Chondrocyte (in vitro differentiated cells): Measurements from ENCODE around the gene NPHP3. TPM values are rescaled to one million over a fixed set of nuclear protein-coding genes. Genes with fewer than 3 reads are reported as not detected.
A peak's percentile ranks its signal among the peaks of the same experiment; 100 is the strongest.

Experiments
- DNase-seq: peaks from one replicate; pipeline ENCODE4 v3.0.0; 2021; ENCODE audit warnings: mixed read lengths, low spot score
- H3K27ac Mint-ChIP-seq: one replicate; pipeline ENCODE4 v1.8.0; 2021; ENCODE audit warnings: mild to moderate bottlenecking, moderate library complexity, mixed read lengths; ENCODE audit not compliant: unreplicated experiment
- H3K27me3 Mint-ChIP-seq: 2 replicates; pipeline ENCODE4 v1.8.0; 2021; ENCODE audit warnings: low read depth, mixed read lengths
- H3K36me3 Mint-ChIP-seq: 2 replicates; pipeline ENCODE4 v1.8.0; 2021; ENCODE audit warnings: low read depth, mixed read lengths
- H3K4me1 Mint-ChIP-seq: 2 replicates; pipeline ENCODE4 v1.8.0; 2021; ENCODE audit warnings: low read depth, mild to moderate bottlenecking, mixed read lengths
- H3K4me3 Mint-ChIP-seq: one replicate; pipeline ENCODE4 v1.8.0; 2021; ENCODE audit warnings: mild to moderate bottlenecking, moderate library complexity, mixed read lengths; ENCODE audit not compliant: unreplicated experiment
- H3K9me3 Mint-ChIP-seq: 2 replicates; pipeline ENCODE4 v1.8.0; 2021; ENCODE audit warnings: low read depth, mixed read lengths
- CTCF ChIP-seq: fragments of 200-600 bp; sonication (generic); IDR thresholded peaks from 2 replicates; pipeline ENCODE4 v1.5.0; 2021; ENCODE audit warnings: antibody characterized with exemption, mild to moderate bottlenecking, moderate library complexity
- total RNA-seq: library from RNA; stranded (reverse); gene quantifications from 3 replicates; pipeline ENCODE4 v1.2.1, GENCODE V29; 2021

NPHP3 gene
- total RNA-seq, 1 donor from 2014 or later: 24.6 TPM

GRCh38 chr3:132660052-132660810 is 62.0 kb downstream of the NPHP3 start, which contains the start of gene UBA5:
Gene UBA5, plus strand, starts transcription at chr3:132660329. Its CDS starts 209 bp downstream, at chr3:132660538.
- DNase-seq: peak; percentile 93
- peak within 1 kb of the TSS; percentile 95 for H3K4me3 Mint-ChIP-seq
- no peaks in the 10 kb centered on the region for H3K9me3 Mint-ChIP-seq
- H3K27me3 Mint-ChIP-seq: no peaks in the 10 kb centered on the region
- TF ChIP-seq CTCF: no peak
- peaks cover 48% of the 10 kb centered on the region for H3K4me1 Mint-ChIP-seq
- no peaks in the 10 kb centered on the region for H3K36me3 Mint-ChIP-seq
- H3K27ac Mint-ChIP-seq: peak within 1 kb of the TSS; percentile 98

- peak within 1 kb of the TSS; percentile 95 for H3K4me3 Mint-ChIP-seq
- DNase-seq: no peak
- peaks cover 41% of the 10 kb centered on the region for H3K4me1 Mint-ChIP-seq
- no peaks in the 10 kb centered on the region for H3K9me3 Mint-ChIP-seq
- H3K27ac Mint-ChIP-seq: peak within 1 kb of the TSS; percentile 98
- no peaks in the 10 kb centered on the region for H3K27me3 Mint-ChIP-seq
- peak; percentile 83 for TF ChIP-seq CTCF
- H3K36me3 Mint-ChIP-seq: no peaks in the 10 kb centered on the region
Measured at GRCh38 chr3:132659365-132660051, 62.7 kb downstream of the NPHP3 start, which contains the start of gene ACAD11. Gene ACAD11, minus strand, starts transcription at chr3:132659809. Its CDS starts 58 bp downstream, at chr3:132659751.

- H3K4me3 Mint-ChIP-seq: peak overlapping the region; percentile 95
- H3K36me3 Mint-ChIP-seq: no peaks in the 10 kb centered on the region
- H3K4me1 Mint-ChIP-seq: peaks cover 38% of the 10 kb centered on the region
- no peak for DNase-seq
- peak overlapping the region; percentile 98 for H3K27ac Mint-ChIP-seq
- H3K9me3 Mint-ChIP-seq: no peaks in the 10 kb centered on the region
- no peaks in the 10 kb centered on the region for H3K27me3 Mint-ChIP-seq
- no peak for TF ChIP-seq CTCF
Measured at GRCh38 chr3:132659000-132659364, 63.2 kb downstream of the NPHP3 start.

DNA sequence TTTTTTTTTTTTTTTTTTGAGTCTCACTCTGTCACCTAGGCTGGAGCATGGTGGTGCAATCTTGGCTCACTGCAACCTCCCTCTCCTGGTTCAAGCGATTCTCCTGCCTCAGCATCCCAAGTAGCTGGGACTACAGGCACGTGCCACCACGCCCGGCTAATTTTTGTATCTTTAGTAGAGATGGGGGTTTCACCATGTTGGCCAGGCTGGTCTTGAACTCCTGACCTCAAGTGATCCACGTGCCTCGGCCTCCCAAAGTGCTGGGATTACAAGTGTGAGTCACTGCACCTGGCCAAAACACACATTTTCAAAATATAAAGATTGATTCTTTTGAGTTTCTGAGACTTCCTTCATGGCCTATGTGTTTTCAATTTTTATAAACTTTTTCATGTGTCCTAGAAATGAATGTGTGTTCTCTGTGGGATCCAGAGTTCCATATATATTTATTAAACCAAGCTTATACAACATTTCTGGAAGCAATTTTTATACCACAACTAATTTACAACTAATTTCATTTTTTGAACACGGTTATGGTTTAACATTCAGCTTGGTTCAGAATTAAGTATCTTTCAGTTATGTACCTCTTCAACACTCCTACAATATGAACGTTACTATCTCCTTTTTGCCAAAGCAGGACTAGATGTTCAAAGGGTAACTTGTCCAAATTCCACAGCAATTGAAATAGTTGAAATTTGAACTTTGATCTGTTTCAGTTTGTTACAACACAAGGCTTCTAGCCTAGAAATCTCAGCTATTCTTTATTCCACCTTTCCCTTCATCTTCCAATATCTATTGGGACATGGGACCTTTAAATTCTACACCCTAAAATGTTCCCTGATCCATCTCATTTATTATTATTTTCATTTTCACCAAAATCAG is 64.1 kb downstream of the NPHP3 start:
- no peak for DNase-seq
- H3K27ac Mint-ChIP-seq: peak overlapping the region; percentile 98
- H3K4me3 Mint-ChIP-seq: peak overlapping the region; percentile 95
- peaks cover 32% of the 10 kb centered on the region for H3K4me1 Mint-ChIP-seq
- H3K36me3 Mint-ChIP-seq: no peaks in the 10 kb centered on the region
- no peak for TF ChIP-seq CTCF
- H3K9me3 Mint-ChIP-seq: no peaks in the 10 kb centered on the region
- H3K27me3 Mint-ChIP-seq: no peaks in the 10 kb centered on the region

GRCh38 chr3:132655471-132655870 is 66.7 kb downstream of the NPHP3 start:
- Mint-ChIP-seq H3K36me3 (no peaks in the 10 kb centered on the region), H3K9me3 (no peaks in the 10 kb centered on the region), H3K27ac (no peak overlapping the region), H3K4me3 (no peak overlapping the region), H3K4me1 (peaks cover 18% of the 10 kb centered on the region), H3K27me3 (no peaks in the 10 kb centered on the region)
- DNase-seq: no peak
- TF ChIP-seq CTCF: no peak
